Panc1 (cell line): Measurements from ENCODE around the gene ITGA3.

ENCODE experiments used
- POLR2AphosphoS5 ChIP-seq: IDR thresholded peaks from 2 replicates; pipeline ENCODE4 v1.6.1; 2012; ENCODE audit warnings: mild to moderate bottlenecking, low read depth, low read length, moderate library complexity
- SIN3A ChIP-seq: IDR thresholded peaks from 2 replicates; pipeline ENCODE4 v1.6.1; 2012; ENCODE audit warnings: low read depth, mild to moderate bottlenecking, low read length, moderate library complexity, borderline replicate concordance; ENCODE audit not compliant: insufficient read depth
- TCF7L2 ChIP-seq: IDR thresholded peaks from 2 replicates; pipeline ENCODE4 v1.6.1; 2011; ENCODE audit warnings: mild to moderate bottlenecking, low read depth, low read length, inconsistent platforms
- TF ChIP-seq, protein P1 (sequence below): fragments of 450-650 bp; IDR thresholded peaks from 2 replicates; pipeline ENCODE4 v1.5.1; 2017; ENCODE audit warnings: mild to moderate bottlenecking

DNA sequence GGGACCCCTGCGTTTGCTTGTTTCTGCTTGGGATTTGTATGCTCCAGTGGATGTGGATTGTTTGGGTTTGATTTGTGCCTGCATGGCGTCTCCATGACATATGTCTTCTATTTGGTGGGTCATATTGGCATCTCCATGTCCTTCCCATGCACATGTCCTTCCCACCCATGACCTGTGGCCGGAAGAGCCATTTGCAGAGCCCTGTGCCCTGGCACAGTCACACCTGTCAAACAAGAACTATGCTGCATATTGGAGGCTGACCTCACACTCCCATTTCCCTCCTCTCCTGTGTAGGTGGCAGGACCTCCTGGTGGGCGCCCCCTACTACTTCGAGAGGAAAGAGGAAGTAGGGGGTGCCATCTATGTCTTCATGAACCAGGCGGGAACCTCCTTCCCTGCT is 15.8 kb downstream of the ITGA3 start:
- TF ChIP-seq, protein P1, sequence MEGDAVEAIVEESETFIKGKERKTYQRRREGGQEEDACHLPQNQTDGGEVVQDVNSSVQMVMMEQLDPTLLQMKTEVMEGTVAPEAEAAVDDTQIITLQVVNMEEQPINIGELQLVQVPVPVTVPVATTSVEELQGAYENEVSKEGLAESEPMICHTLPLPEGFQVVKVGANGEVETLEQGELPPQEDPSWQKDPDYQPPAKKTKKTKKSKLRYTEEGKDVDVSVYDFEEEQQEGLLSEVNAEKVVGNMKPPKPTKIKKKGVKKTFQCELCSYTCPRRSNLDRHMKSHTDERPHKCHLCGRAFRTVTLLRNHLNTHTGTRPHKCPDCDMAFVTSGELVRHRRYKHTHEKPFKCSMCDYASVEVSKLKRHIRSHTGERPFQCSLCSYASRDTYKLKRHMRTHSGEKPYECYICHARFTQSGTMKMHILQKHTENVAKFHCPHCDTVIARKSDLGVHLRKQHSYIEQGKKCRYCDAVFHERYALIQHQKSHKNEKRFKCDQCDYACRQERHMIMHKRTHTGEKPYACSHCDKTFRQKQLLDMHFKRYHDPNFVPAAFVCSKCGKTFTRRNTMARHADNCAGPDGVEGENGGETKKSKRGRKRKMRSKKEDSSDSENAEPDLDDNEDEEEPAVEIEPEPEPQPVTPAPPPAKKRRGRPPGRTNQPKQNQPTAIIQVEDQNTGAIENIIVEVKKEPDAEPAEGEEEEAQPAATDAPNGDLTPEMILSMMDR, result no peak
- TF ChIP-seq TCF7L2 (no peak), POLR2AphosphoS5 (no peak), SIN3A (no peak)
